IPS-15b (cell line): ENCODE results near the gene APOC3.

Experiments
- H3K27me3 ChIP-seq: one replicate; pipeline ENCODE4 v1.6.1; 2013; ENCODE audit warnings: low read length; ENCODE audit not compliant: control insufficient read depth, insufficient read depth
- H3K36me3 ChIP-seq: one replicate; pipeline ENCODE4 v1.6.1; 2013; ENCODE audit warnings: low read length; ENCODE audit not compliant: control insufficient read depth, insufficient read depth
- H3K4me1 ChIP-seq: one replicate; pipeline ENCODE4 v1.6.1; 2013; ENCODE audit warnings: mild to moderate bottlenecking, low read length; ENCODE audit not compliant: control insufficient read depth, insufficient read depth
- H3K4me3 ChIP-seq: one replicate; pipeline ENCODE4 v1.5.1; 2013; ENCODE audit warnings: low read depth, low read length
- H3K9ac ChIP-seq: one replicate; pipeline ENCODE4 v1.6.1; 2013; ENCODE audit warnings: low read depth, mild to moderate bottlenecking, low read length
- H3K9me3 ChIP-seq: one replicate; pipeline ENCODE4 v1.6.1; 2013; ENCODE audit warnings: mild to moderate bottlenecking, low read length; ENCODE audit not compliant: control insufficient read depth, insufficient read depth

The APOC3 gene

GRCh38 chr11:116873381-116873780, 43.7 kb downstream of the APOC3 start:
- no peak overlapping the region for H3K4me3 ChIP-seq
- H3K9ac ChIP-seq = no peak overlapping the region
- peaks cover 14% of the 10 kb centered on the region for H3K36me3 ChIP-seq
- H3K9me3 ChIP-seq = no peaks in the 10 kb centered on the region
- H3K4me1 ChIP-seq = no peaks in the 10 kb centered on the region
- H3K27me3 ChIP-seq = no peaks in the 10 kb centered on the region

GRCh38 chr11:116874251-116874650, 44.5 kb downstream of the APOC3 start:
- H3K27me3 ChIP-seq = no peaks in the 10 kb centered on the region
- H3K36me3 ChIP-seq = peaks cover 14% of the 10 kb centered on the region
- no peaks in the 10 kb centered on the region for H3K9me3 ChIP-seq
- no peak overlapping the region for H3K9ac ChIP-seq
- H3K4me1 ChIP-seq = no peaks in the 10 kb centered on the region
- H3K4me3 ChIP-seq = no peak overlapping the region

DNA sequence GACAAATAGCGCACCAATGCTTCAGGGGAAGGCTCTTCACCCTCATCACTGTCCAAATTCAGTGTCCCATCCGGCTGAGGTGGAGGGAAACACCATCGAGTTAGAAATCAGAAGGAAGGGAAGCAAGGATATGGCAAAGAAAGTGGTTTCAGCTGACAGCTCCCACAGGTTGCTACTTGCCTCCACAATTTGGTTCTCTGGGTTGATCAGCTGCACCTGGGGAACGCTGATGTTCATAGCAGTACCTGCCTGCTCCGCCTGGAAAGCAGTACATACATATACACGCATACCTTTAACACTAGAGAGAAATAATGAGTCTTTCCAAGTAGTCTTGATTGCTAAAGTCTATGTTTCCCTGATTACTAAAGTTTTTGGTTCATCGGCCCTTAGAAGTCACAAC, 45.5 kb downstream of the APOC3 start:
- H3K4me3 ChIP-seq = no peak overlapping the region
- peaks cover 14% of the 10 kb centered on the region for H3K36me3 ChIP-seq
- H3K27me3 ChIP-seq = no peaks in the 10 kb centered on the region
- no peaks in the 10 kb centered on the region for H3K9me3 ChIP-seq
- H3K9ac ChIP-seq = no peak overlapping the region
- no peaks in the 10 kb centered on the region for H3K4me1 ChIP-seq

DNA sequence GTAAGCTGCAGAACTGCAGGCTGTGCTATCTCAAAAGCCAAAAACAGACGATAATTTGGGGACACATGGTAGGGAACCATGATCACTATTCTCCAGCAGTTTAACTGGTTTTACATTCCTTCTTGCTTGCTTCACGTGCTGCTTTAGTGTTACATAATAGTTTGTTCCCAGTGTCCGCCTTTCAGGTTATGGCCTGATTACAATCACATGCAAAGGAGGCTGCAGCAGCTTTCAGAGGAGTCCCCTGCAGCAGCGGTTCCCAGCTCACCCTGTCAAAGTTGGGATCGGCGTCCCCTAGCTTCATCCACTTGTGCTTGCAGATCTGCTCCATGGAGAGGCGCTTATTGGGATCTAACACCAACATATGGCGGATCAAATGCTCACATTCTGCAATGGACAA, 46.9 kb downstream of the APOC3 start:
- Histone ChIP-seq H3K4me1 (no peaks in the 10 kb centered on the region), H3K9me3 (no peaks in the 10 kb centered on the region), H3K9ac (no peak overlapping the region), H3K4me3 (no peak overlapping the region), H3K27me3 (no peaks in the 10 kb centered on the region), H3K36me3 (peaks cover 14% of the 10 kb centered on the region)

GRCh38 chr11:116879800-116880625, 50.3 kb downstream of the APOC3 start:
- Histone ChIP-seq H3K4me3 (no peak overlapping the region), H3K9me3 (no peaks in the 10 kb centered on the region), H3K9ac (no peak overlapping the region), H3K27me3 (no peaks in the 10 kb centered on the region), H3K36me3 (peaks cover 4% of the 10 kb centered on the region), H3K4me1 (no peaks in the 10 kb centered on the region)

GRCh38 chr11:116881143-116881542, 51.4 kb downstream of the APOC3 start:
- no peaks in the 10 kb centered on the region for H3K9me3 ChIP-seq
- H3K27me3 ChIP-seq = no peaks in the 10 kb centered on the region
- no peaks in the 10 kb centered on the region for H3K36me3 ChIP-seq
- no peak overlapping the region for H3K9ac ChIP-seq
- H3K4me1 ChIP-seq = no peaks in the 10 kb centered on the region
- no peak overlapping the region for H3K4me3 ChIP-seq

DNA sequence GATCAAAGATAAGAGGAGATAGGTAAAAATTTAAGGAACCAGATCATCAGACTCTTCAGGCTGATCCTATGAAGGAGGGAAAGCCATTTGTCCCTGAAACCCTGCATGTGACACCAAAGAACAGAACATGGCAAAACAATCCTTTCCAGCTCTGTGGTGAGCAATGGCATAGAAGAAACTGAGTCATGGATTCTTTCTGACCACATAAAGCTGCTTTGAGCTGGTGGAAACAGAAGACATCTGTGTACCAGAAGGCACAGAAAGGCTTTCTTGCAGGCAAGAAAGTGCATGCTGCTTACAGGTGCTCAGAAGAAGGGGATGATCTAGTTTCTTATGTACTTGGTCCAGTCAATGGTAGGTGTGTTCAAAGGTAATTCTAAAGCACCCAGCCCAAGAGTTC, 52.7 kb downstream of the APOC3 start:
- Histone ChIP-seq H3K9ac (no peak overlapping the region), H3K4me3 (no peak overlapping the region), H3K4me1 (no peaks in the 10 kb centered on the region), H3K27me3 (no peaks in the 10 kb centered on the region), H3K9me3 (no peaks in the 10 kb centered on the region), H3K36me3 (no peaks in the 10 kb centered on the region)
